CD4-positive, alpha-beta T cell treated with Interleukin-4 for 4 hours (primary cell): ENCODE measurements around the gene USP37.
A peak's percentile ranks its signal among the peaks of the same experiment; 100 is the strongest.

ENCODE experiments used
- DNase-seq: peaks from one replicate; pipeline ENCODE4 v3.0.0-alpha.2; 2020

The USP37 gene

DNA sequence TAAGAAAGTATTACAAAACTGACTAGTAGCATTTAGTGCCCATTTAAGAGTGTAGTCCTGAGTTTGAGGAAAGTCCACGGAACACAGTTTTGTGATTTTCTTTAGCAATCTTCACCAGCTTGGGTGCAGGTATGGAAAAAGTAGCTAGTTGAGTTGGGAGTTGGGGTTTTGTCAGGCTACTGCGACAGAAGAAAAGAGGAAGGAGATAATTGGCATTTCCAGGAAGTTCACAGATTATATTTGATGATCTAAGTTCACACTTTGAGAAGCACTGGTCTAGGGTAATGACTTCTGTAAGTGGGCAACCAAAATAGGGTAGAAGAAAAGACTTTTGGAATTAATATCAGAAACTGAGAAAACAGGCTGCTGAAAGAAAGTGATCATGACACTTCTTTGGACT, 97.1 kb downstream of the USP37 start:
- DNase-seq, result no peak

- no peak for DNase-seq
Measured at GRCh38 chr2:218470448-218470847, 97.7 kb downstream of the USP37 start.

DNA sequence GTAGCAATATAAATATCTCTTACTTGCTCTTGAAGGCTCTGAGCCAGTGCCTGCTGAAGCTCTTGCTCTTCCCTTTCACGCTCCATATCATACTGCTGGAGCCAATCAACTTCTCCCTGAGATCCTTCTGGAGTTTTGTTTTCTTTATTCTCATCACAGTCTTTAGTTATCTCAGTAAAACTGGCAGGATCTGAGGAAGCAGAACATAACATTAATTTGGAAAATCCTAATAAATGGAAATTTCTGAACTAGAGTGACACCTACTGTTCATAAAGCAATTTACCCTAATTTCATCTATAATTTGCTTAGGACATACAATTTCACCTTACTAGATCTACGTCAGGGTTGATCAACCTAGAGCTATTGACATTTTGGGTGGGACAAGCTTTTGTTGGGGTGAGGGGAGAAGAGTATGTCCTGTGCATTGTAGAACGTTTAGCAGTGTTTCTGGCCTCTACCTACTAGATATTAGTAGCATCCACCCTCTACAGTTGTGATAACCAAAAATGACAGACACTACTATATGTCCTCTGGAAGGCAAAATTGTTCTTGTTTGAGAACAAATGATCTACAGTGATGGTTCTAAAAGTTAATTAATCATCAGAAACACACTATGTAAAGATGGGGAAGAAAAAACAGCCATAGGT, 102.0 kb downstream of the USP37 start:
- DNase-seq, result peak; percentile 17

- DNase-seq, result no peak
Measured at GRCh38 chr2:218458598-218458997, 109.6 kb downstream of the USP37 start.

GRCh38 chr2:218456849-218457248, 111.3 kb downstream of the USP37 start:
- no peak for DNase-seq

- DNase-seq, result no peak
Measured at GRCh38 chr2:218452079-218452478, 116.1 kb downstream of the USP37 start.

DNA sequence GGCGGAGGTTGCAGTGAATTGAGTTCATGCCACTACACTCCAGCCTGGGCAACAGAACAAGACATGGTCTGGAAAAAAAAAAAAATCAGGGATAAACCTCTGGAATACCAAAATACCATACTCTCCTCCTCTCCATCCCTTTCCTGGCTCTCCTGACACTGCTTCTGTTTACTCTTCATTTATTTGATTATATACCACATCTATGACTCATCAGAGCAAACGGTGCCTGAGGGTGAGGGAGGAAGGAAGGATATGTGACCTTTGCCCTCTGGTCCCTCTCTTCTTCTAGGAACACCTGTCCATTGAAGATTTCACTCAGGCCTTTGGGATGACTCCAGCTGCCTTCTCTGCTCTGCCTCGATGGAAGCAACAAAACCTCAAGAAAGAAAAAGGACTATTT, 119.2 kb downstream of the USP37 start:
- no peak for DNase-seq

DNA sequence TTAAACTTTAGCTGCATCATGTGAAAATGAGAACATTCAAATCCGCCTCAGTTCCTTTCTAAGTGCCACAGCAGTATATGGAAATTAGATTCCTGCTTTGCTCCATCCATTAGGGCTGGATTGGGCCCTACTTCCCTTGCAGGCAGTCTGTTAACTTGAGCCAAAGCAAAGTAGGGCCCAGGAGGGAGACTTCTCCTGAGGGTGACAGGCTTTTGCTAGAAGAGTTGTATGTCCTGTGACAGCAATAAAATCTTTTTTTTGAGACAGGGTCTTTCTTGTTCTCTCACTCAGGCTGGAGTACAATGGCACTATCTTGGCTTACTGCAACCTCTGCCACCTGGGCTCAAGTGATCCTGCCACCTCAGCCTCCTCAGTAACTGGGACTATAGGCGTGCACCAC, 121.1 kb downstream of the USP37 start:
- no peak for DNase-seq

GRCh38 chr2:218446547-218446946, 121.6 kb downstream of the USP37 start:
- no peak for DNase-seq

DNA sequence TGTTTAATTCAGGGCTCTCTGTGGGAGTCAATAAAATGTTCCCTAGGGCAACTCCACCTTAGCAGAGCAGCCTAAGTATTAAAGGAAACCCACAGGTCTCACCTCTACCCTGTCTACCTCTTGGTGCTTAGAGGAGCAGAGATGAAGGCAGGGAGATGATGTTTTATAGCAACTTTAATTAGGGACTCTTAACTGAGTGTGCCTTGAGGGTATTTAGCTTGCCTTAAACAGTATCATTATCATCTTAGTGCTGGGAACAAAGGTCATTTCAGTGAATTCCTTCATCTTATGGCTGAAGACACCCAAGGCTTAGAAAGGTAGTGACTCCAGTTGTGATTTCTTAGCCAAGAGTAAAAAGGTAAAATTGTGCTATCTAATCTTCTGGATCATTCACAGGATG, 122.5 kb downstream of the USP37 start:
- no peak for DNase-seq

- no peak for DNase-seq
Measured at GRCh38 chr2:218444692-218445357, 123.3 kb downstream of the USP37 start.

GRCh38 chr2:218438596-218438995, 129.6 kb downstream of the USP37 start:
- DNase-seq, result no peak

DNA sequence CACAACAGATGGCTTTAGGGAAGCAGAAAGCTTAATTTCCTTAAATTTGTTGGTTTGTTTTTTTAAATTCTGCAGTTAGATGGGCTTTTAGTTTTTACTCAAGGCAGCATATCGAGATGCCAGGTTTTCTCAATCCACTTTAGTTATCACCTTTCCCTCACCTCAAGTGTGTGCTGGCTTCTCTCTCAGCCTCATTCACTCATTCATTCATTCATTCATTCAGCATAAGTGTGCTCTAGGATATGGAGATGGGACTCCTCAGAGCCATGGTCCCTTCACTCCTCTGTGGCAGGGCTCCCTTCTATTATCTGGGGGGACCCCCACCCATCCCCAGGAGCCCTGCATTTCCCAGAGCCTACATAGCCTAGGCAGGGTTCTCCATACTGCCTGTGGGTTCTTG, 130.2 kb downstream of the USP37 start:
- DNase-seq, result no peak

DNA sequence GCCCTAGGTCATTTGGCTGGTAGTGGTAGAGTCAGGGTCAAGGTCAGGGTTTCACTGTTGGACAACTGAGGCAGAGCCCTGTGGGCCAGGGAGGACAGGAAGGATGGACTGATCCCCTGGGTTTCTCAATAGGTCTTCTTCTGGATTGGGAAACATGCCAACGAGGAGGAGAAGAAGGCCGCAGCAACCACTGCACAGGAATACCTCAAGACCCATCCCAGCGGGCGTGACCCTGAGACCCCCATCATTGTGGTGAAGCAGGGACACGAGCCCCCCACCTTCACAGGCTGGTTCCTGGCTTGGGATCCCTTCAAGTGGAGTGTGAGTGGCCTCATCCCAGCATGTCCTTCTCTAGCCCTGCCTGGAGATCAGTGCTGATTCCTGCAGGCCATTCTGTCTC, 131.2 kb downstream of the USP37 start:
- no peak for DNase-seq

DNA sequence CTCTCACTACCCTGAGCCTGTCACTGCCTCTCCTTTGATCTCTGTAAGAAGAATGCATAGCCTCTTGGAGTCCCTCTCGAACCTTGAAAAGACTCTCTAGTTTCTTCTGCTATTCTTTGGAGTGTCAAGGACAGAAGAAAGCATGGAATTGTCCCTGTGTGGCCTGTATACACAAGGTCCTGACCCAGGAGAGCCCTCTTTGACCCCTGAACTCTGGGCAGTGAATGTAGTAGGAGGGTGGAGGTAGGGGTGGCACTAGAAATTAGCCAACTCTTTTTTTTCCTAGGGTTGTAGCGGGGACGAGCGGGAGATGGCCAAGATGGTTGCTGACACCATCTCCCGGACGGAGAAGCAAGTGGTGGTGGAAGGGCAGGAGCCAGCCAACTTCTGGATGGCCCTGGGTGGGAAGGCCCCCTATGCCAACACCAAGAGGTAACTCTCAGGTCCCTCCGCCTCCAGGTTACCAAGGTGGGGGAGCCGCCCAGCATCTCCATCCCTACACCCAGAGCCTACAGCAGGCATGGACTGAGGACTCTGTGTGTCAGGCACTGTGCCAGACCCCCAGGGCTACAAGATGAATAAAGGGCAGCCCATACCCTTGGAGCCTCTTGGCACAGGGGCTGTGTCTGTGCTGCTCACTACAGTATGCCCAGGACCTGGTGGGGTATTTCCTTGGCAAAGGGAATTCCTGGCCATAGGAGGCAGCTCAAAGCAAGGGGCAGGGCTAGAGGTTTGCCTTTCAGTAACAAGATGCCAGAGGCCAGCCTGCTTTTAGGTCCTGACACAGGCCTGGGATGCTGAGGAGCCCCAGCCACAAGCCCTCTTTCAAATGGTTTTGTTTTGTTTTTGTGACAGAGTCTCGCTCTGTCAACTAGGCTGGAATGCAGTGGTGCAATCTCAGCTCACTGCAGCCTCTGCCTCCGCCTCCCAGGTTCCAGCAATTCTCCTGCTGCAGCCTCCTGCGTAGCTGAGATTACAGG, 132.9 kb downstream of the USP37 start:
- no peak for DNase-seq

DNA sequence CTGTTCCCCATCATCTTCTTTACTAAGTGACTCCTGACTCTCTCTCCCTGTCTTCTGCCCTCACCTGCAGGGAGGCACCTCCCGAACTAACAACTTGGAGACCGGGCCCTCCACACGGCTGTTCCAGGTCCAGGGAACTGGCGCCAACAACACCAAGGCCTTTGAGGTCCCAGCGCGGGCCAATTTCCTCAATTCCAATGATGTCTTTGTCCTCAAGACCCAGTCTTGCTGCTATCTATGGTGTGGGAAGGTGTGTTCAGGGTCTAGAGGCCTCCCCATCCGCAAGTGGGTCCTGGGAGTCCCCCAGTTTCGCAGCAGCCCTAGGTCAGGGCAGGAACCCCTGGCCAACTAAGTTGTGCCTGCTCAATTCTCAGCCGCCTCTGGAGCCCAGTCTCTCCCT, 133.7 kb downstream of the USP37 start:
- no peak for DNase-seq

- DNase-seq, result no peak
Measured at GRCh38 chr2:218432676-218433365, 135.3 kb downstream of the USP37 start.

DNA sequence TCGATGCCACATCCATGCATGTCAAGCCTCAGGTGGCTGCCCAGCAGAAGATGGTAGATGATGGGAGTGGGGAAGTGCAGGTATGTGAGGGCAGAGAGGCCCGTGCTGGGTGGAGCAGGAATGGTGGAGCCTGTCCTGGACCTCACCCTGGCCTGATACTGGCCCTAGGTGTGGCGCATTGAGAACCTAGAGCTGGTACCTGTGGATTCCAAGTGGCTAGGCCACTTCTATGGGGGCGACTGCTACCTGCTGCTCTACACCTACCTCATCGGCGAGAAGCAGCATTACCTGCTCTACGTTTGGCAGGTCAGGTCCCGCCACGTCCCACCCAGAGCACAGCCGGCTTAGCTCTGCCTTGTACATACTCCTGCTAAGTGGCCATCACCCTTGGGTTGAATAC, 136.3 kb downstream of the USP37 start:
- DNase-seq, result no peak

GRCh38 chr2:218430721-218431120, 137.4 kb downstream of the USP37 start:
- DNase-seq, result no peak

DNA sequence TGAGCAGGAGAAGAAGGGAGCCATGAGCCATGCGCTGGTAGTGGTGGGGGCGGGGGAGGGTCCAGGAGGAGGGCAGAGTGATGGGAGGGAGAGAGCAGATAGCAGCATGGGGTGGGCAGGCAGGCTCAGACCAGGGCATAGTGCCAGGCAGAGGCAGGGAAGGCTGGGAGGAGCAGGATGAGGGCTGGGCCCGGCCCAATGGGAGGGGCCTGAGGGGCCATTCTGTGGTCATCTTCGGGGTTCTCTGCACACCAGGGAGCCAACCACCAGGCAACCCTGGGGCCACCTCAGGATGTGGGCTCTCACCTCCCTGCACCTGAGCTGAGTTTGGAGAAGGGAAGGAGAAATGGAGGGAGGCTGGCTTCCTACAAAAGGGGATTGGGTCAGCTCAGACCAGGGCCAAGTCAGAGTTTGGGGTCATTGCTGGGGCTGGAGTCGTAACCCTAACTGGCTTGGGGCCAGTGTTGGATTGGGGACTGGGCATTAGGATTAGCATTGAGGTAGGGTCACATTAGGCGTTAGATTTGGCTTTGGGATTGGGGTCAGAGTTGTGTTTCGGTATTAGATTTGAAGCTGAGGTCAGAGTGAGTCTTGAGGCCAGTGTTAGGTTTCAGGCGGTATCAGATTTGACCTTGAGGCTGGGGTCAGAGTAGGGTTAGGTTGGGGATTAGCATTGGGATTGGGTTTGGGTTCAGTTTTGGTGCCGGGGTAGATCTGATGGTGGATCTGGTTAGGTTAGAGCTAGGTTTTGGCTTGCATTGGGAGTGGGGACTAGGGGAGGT, 138.0 kb downstream of the USP37 start:
- no peak for DNase-seq

DNA sequence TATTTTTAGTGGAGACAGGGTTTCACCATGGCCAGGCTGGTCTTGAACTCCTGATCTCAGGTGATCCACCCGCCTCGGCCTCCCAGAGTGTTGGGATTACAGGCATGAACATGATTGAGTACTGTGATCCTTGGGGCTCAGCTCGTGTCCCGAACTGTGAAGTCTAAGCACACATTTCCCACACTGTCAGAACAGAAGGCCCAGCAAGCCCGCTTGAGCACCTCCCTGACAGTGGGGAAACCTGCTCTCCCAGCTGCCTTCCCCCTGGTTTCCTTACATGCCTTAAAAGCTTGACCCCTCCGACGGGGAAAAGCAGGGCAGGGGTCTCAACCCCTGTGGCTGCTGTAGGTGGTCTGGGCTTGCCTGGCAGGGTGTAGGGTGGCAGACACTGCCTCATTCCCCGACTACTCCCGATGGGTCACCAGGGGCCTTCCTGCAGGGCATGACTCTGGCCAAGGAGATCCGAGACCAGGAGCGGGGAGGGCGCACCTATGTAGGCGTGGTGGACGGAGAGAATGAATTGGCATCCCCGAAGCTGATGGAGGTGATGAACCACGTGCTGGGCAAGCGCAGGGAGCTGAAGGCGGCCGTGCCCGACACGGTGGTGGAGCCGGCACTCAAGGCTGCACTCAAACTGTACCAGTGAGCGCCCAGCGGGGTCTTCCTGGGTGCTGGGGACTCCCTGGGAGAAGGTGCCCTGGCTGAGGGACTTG, 139.1 kb downstream of the USP37 start:
- no peak for DNase-seq

DNA sequence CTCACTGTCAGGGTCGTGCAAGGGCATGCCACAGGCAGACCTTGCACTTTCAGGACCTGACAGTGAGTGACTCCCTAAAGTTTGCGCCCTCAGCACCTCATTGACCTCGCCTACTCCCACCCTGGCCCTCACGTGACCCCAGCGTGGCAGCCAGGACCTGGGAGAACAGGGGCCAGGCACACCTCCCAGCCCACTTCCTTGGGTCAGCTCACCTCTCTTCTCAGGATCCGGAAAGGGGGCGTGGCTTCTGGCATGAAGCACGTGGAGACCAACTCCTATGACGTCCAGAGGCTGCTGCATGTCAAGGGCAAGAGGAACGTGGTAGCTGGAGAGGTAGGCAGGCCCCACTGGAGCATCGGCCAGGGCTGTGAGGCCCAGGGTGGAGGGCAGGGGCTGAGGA, 140.4 kb downstream of the USP37 start:
- no peak for DNase-seq
